Prostate gland (tissue), 2 donors: ENCODE results near the gene ADAM11. TPM values are rescaled to one million over a fixed set of nuclear protein-coding genes. Genes with fewer than 3 reads are reported as not detected.

Experiments used
- DNase-seq: peaks from one replicate; pipeline ENCODE4 v3.0.0-alpha.2; 2019; ENCODE audit warnings: low spot score
- H3K27ac ChIP-seq, 2 donors: fragments of 200-600 bp; sonication (generic); 2 replicates each; pipeline ENCODE4 v1.5.1; 2017 to 2019
- H3K27me3 ChIP-seq: fragments of 200-600 bp; sonication (generic); replicated peaks from 2 replicates; pipeline ENCODE4 v1.5.1; 2019; ENCODE audit not compliant: insufficient read depth
- H3K36me3 ChIP-seq, 2 donors: fragments of 200-600 bp; sonication (generic); 1 replicate in 1 of 2; 2 replicates in 1 of 2; pipeline versions ENCODE4 v1.5.1 to v1.8.1; 2017 to 2019
- H3K4me1 ChIP-seq: fragments of 200-600 bp; sonication (generic); replicated peaks from 2 replicates; pipeline ENCODE4 v1.5.1; 2019
- H3K4me3 ChIP-seq, 2 donors: fragments of 200-600 bp; sonication (generic); 2 replicates each; pipeline ENCODE4 v1.5.1; 2017 to 2019
- H3K9me3 ChIP-seq: fragments of 200-600 bp; sonication (generic); 2 replicates; pipeline ENCODE4 v1.5.1; 2017
- POLR2A ChIP-seq: fragments of 450-650 bp; IDR thresholded peaks from one replicate; pipeline ENCODE4 v1.6.1; 2016; ENCODE audit warnings: antibody characterized with exemption, mild to moderate bottlenecking
- POLR2AphosphoS5 ChIP-seq: sonication (generic); formaldehyde crosslinking; IDR thresholded peaks from one replicate; pipeline ENCODE4 v1.6.1; 2017; ENCODE audit warnings: antibody characterized with exemption
- WGBS: methylation state at CpG from one replicate; pipeline ENCODE4 v1.1.5; 2018; 5-methylcytosine and 5-hydroxymethylcytosine counted together
- intact Hi-C: fragments of 100-400 bp; cut with DNase I; formaldehyde crosslinking; loops from one replicate; pipeline ENCODE4 v1.14.2; 2022
- total RNA-seq, 2 donors: library from RNA; depleted of rRNA; stranded (reverse); fragments of >200 nt; gene quantifications; one replicate each; pipeline ENCODE4 v1.1.0, GENCODE V29; 2016
- TF ChIP-seq, protein P1 (sequence below), 4 experiments: fragments of 200-600 bp in 2 of 4; fragments of 450-650 bp in 2 of 4; sonication (generic) in 2 of 4; IDR thresholded peaks; 1 replicate in 3 of 4; 2 replicates in 1 of 4; pipeline ENCODE4 v1.5.1; 2016 to 2019; ENCODE audit warnings: antibody characterized with exemption in 4 of 4, mild to moderate bottlenecking in 2 of 4, moderate library complexity in 2 of 4

Gene ADAM11
- total RNA-seq, 2 donors from 2014 or later: 0.64 to 3.5 TPM

DNA sequence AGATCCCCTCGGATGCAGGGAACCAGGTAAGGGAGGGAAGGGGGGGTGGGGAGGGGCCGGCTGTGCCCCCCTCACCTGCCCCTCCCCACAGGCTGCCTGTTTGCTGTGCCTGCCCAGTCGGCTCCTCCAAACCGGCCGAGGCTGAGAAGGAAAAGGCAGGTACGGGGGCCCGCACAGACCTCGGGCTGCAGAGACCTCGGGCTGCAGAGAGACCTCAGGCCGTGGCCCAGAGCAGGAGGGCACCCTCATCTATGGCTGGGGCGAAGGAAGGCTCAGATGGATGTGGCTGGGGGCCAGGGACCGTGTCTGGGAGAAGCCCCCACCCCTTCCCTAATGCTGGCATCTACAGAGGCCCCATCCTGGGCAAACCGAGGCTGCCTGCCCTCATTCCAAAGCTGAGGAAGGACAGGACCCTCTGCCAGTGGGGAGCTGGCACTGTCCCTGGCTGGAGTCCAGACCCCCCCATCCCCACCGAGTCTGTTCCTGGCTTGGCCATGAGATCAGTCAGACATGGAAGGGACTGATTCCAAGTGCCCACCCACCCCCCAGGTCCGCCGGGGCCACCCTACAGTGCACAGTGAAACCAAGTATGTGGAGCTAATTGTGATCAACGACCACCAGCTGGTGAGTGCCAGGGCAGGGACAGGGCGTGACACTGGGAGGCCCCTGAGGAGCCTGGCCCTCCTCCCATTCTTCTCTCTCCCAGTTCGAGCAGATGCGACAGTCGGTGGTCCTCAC is 13.7 kb downstream of the ADAM11 start:
- H3K4me1 ChIP-seq: no peaks in the 10 kb centered on the region
- no peak overlapping the region for H3K27ac ChIP-seq
- DNase-seq: no peak
- H3K4me3 ChIP-seq: no peak overlapping the region
- intact Hi-C loops: no loop called here
- no peaks in the 10 kb centered on the region for H3K27me3 ChIP-seq
- TF ChIP-seq, protein P1, sequence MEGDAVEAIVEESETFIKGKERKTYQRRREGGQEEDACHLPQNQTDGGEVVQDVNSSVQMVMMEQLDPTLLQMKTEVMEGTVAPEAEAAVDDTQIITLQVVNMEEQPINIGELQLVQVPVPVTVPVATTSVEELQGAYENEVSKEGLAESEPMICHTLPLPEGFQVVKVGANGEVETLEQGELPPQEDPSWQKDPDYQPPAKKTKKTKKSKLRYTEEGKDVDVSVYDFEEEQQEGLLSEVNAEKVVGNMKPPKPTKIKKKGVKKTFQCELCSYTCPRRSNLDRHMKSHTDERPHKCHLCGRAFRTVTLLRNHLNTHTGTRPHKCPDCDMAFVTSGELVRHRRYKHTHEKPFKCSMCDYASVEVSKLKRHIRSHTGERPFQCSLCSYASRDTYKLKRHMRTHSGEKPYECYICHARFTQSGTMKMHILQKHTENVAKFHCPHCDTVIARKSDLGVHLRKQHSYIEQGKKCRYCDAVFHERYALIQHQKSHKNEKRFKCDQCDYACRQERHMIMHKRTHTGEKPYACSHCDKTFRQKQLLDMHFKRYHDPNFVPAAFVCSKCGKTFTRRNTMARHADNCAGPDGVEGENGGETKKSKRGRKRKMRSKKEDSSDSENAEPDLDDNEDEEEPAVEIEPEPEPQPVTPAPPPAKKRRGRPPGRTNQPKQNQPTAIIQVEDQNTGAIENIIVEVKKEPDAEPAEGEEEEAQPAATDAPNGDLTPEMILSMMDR (IDR thresholded peaks at IDR 0.05): no peak
- TF ChIP-seq POLR2AphosphoS5: no peak
- no peak for TF ChIP-seq POLR2A
- WGBS: 55% methylated on average over 20 of the region's 21 CpGs
- H3K36me3 ChIP-seq: no peaks in the 10 kb centered on the region
- H3K9me3 ChIP-seq: no peaks in the 10 kb centered on the region

DNA sequence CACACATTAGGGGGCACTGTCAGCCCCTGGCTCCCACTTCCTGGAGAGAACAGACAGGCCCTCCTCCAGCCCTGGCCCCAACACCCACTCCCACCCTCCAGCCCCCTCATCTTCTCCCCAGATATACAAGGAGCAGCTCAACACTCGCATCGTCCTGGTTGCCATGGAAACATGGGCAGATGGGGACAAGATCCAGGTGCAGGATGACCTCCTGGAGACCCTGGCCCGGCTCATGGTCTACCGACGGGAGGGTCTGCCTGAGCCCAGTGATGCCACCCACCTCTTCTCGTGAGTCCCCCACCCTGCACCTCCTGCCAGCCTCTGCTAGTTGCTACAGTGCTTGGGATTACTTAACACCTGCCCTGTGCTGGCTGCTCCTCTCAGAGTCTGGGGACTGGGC is 14.4 kb downstream of the ADAM11 start:
- TF ChIP-seq, protein P1 (IDR thresholded peaks at IDR 0.05): no peak
- no peak for TF ChIP-seq POLR2A
- no peak for TF ChIP-seq POLR2AphosphoS5
- no peaks in the 10 kb centered on the region for H3K9me3 ChIP-seq
- no peaks in the 10 kb centered on the region for H3K36me3 ChIP-seq
- no peak for DNase-seq
- no peak overlapping the region for H3K27ac ChIP-seq
- H3K4me3 ChIP-seq: no peak overlapping the region
- no peaks in the 10 kb centered on the region for H3K4me1 ChIP-seq
- intact Hi-C loops: no loop called here
- H3K27me3 ChIP-seq: no peaks in the 10 kb centered on the region
- WGBS: 56% methylated on average over 6 of the region's 6 CpGs

DNA sequence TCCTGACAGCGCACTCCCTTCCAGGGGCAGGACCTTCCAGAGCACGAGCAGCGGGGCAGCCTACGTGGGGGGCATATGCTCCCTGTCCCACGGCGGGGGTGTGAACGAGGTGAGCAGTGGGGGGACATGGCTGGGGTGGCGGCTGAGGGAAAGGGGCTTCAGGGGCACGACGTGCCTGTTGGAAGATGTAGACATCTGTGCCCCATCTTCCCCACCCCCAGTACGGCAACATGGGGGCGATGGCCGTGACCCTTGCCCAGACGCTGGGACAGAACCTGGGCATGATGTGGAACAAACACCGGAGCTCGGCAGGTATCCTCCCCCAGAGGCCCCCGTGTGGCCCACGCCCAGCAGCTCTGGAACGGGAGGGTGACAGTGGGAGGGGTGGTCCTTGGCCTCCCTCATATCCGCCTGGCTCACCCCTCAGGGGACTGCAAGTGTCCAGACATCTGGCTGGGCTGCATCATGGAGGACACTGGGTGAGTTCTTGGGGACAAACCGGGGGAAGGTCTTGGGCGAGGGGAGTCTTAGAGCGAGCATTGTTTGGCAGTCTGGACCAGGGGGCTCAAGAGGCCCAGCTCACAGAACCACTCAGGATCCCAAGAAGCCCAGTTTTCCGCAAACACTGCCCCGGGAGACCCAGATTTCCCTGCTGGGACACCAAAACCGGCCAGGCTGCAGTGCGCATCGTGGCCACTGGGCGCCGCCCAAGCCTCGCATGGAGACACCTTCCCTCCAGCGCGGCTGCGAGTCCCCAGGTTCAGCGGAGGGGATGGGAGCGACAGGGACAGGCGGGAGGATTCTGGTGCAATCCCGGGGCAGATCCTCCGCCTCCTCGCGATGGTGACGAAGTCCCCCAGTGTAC is 15.7 kb downstream of the ADAM11 start:
- H3K36me3 ChIP-seq: no peaks in the 10 kb centered on the region

DNA sequence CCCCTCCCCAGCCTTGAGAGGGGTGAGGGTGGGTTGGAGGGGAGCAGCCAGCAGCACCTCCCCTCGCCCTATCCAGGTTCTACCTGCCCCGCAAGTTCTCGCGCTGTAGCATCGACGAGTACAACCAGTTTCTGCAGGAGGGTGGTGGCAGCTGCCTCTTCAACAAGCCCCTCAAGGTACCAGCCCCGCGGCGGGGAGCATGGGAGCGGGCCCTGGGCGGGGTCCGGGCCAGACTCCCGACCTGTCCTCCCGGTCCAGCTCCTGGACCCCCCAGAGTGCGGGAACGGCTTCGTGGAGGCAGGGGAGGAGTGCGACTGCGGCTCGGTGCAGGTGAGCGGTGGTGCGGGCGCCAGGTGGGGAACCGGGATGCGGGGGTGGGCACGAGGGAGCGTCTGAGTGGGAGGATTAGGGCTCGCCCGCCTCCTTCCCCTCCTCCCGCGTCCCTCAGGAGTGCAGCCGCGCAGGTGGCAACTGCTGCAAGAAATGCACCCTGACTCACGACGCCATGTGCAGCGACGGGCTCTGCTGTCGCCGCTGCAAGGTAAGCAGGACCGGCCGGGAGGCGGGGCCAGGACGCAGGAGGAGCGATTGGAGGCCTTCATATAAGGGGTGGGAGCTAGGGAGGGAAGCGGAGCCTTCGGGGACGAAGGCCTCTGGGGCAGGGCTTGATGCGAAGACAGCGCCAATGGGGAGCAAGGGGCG is 16.5 kb downstream of the ADAM11 start:
- intact Hi-C loops: loop anchor here (5.0 kb wide), 2 partner anchors 247 to 357 kb away; partner anchors contain the start of gene PLCD3
- Histone ChIP-seq H3K9me3 (no peaks in the 10 kb centered on the region), H3K36me3 (no peaks in the 10 kb centered on the region), H3K4me3 (peak overlapping the region; percentile 36 to 51), H3K27ac (peak overlapping the region; percentile 31 to 77), H3K4me1 (no peaks in the 10 kb centered on the region), H3K27me3 (no peaks in the 10 kb centered on the region)
- TF ChIP-seq, protein P1 (IDR thresholded peaks at IDR 0.05): peak in 1 of 4 experiments; percentile 3
- TF ChIP-seq POLR2A: peak; percentile 36
- peak; percentile 82 for TF ChIP-seq POLR2AphosphoS5
- WGBS: under 1% methylated on average over 40 of the region's 50 CpGs
- peak; percentile 97 for DNase-seq

More for the DNA sequence above, 15.7 kb downstream of the ADAM11 start:
- DNase-seq: peak; percentile 83
- Histone ChIP-seq H3K27me3 (no peaks in the 10 kb centered on the region), H3K9me3 (no peaks in the 10 kb centered on the region), H3K27ac (peak overlapping the region; percentile 31 to 77), H3K4me1 (no peaks in the 10 kb centered on the region), H3K4me3 (peak overlapping the region; percentile 36 to 51)
- 21% methylated on average over 39 of the region's 42 CpGs for WGBS
- TF ChIP-seq POLR2A (no peak), POLR2AphosphoS5 (peak; percentile 42)
- TF ChIP-seq, protein P1 (IDR thresholded peaks at IDR 0.05): peak; percentile 90 to 98 (median 95)
- intact Hi-C loops: loop anchor here (5.0 kb wide), 2 partner anchors 248 to 358 kb away; partner anchors contain the start of gene PLCD3
